ENCODE data around the gene PRKAA2. TPM values are rescaled to one million over a fixed set of nuclear protein-coding genes. Genes with fewer than 3 reads are reported as not detected.

PRKAA2 gene
- total and polyA plus RNA-seq, 8 donors = 0.93 to 15.4 (median 5.8) TPM

DNA sequence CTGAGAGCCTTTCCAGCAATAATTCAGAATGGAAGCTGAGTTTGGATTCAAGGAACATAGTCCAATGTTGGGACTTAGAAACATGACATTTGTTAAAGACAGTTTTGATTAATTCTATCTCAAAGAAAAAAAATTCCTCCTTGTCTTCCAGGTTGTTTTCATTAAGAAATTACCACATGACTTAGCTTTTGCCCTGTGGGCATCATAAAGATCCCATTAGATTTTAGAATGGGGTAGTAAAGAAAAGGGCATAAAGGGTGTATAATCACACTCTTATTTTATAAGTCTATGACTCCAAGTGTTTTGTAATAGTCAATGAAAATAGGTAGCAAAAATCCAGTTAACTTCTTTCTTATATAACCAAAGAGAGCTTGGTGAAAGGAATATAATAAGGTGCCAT is 14.3 kb upstream of the PRKAA2 start:
- Histone ChIP-seq H3K4me1 (no peaks in the 10 kb centered on the region), H3K27me3 (peaks cover 0 to 3% (median 0%) of the 10 kb centered on the region in 3 donors), H3K36me3 (no peaks in the 10 kb centered on the region), H3K9me3 (no peaks in the 10 kb centered on the region), H3K4me3 (no peak overlapping the region), H3K27ac (no peak overlapping the region)
- DNase-seq = no peak
- intact Hi-C loops (cut with DNase I; ENCODE audit: low total_unique reads) = no loop called here
- TF ChIP-seq, protein P1, sequence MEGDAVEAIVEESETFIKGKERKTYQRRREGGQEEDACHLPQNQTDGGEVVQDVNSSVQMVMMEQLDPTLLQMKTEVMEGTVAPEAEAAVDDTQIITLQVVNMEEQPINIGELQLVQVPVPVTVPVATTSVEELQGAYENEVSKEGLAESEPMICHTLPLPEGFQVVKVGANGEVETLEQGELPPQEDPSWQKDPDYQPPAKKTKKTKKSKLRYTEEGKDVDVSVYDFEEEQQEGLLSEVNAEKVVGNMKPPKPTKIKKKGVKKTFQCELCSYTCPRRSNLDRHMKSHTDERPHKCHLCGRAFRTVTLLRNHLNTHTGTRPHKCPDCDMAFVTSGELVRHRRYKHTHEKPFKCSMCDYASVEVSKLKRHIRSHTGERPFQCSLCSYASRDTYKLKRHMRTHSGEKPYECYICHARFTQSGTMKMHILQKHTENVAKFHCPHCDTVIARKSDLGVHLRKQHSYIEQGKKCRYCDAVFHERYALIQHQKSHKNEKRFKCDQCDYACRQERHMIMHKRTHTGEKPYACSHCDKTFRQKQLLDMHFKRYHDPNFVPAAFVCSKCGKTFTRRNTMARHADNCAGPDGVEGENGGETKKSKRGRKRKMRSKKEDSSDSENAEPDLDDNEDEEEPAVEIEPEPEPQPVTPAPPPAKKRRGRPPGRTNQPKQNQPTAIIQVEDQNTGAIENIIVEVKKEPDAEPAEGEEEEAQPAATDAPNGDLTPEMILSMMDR (IDR thresholded peaks at IDR 0.05) = no peak
- TF ChIP-seq POLR2AphosphoS5 (IDR thresholded peaks at IDR 0.05) (no peak), EP300 (IDR thresholded peaks at IDR 0.05) (no peak), POLR2A (IDR thresholded peaks at IDR 0.05) (no peak)

DNA sequence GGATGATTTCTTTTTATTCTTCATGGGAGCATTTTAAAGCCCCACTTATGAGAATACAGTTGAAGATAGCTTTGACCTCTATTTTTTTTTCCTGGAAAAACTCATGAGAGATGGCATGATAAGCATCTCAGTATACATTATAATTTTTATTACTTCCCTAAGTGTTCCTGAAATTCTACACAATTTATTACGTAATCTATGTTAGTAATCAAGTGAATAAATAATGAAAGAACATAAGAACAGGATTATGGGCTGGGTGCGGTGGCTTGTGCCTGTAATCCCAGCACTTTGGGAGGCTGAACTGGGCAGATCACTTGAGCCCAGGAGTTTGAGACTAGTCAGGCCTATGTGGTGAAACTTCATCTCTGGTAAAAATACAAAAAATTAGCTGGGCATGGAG is 13.2 kb upstream of the PRKAA2 start:
- intact Hi-C loops (cut with DNase I; ENCODE audit: low total_unique reads) = no loop called here
- no peak for DNase-seq
- H3K4me1 ChIP-seq = no peaks in the 10 kb centered on the region
- H3K27ac ChIP-seq = no peak overlapping the region
- no peaks in the 10 kb centered on the region for H3K36me3 ChIP-seq
- peaks cover 0 to 3% (median 0%) of the 10 kb centered on the region in 3 donors for H3K27me3 ChIP-seq
- no peak overlapping the region for H3K4me3 ChIP-seq
- WGBS, 5 donors = 69 to 91% (median 86%) methylated on average over 2 of the region's 2 CpGs
- TF ChIP-seq POLR2A (IDR thresholded peaks at IDR 0.05) = no peak
- TF ChIP-seq POLR2AphosphoS5 (IDR thresholded peaks at IDR 0.05) = no peak
- TF ChIP-seq, protein P1 (IDR thresholded peaks at IDR 0.05) = no peak
- no peak for TF ChIP-seq EP300 (IDR thresholded peaks at IDR 0.05)
- H3K9me3 ChIP-seq = no peaks in the 10 kb centered on the region

DNA sequence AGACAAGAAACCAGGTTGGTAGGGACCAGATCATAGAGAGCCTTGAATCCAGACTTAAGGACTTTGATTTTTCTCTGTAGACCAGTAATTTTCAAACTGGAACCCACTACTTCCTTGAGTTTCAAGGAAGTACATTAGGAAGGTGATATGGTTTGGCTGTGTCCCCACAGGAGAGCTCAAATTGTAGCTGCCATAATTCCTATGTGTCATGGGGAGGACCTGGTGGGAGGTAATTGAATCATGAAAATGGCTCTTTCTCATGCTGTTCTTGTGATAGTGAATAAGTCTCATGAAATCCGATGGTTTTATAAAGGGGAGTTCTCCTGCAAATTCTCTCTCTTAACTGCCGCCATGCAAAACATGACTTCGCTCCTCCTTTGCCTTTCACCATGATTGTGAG is 10.1 kb upstream of the PRKAA2 start:
- TF ChIP-seq, protein P1 (IDR thresholded peaks at IDR 0.05) = no peak
- no peak for TF ChIP-seq EP300 (IDR thresholded peaks at IDR 0.05)
- no peak for TF ChIP-seq POLR2A (IDR thresholded peaks at IDR 0.05)
- TF ChIP-seq POLR2AphosphoS5 (IDR thresholded peaks at IDR 0.05) = no peak
- Histone ChIP-seq H3K27ac (no peak overlapping the region), H3K4me3 (no peak overlapping the region), H3K36me3 (no peaks in the 10 kb centered on the region), H3K4me1 (peaks cover 0 to 12% (median 4%) of the 10 kb centered on the region in 4 donors), H3K9me3 (no peaks in the 10 kb centered on the region), H3K27me3 (peaks cover 0 to 3% (median 0%) of the 10 kb centered on the region in 3 donors)
- WGBS, 5 donors = 92 to 97% (median 94%) methylated on average over 3 of the region's 3 CpGs
- DNase-seq = no peak
- intact Hi-C loops (cut with DNase I; ENCODE audit: low total_unique reads) = no loop called here

DNA sequence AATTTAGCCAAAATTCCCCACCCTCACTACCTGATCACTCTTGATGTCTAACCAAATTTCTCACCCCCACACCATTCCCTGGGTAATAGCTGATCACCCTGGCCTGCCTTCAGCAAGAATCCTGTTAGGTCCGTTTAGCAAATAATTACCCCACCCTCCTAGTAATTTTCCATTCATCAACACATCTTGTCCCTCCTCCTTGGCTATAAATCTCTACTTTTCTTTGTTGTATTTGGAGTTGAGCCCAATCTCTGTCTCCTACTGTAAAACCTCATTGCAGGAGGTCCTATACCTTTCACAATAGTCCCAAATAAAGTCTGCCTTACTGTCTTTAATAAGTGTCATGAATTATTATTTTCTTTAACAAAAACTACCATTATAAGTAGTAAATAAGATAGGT is 6.9 kb upstream of the PRKAA2 start:
- H3K4me3 ChIP-seq = no peak overlapping the region
- H3K27ac ChIP-seq = no peak overlapping the region
- no peaks in the 10 kb centered on the region for H3K9me3 ChIP-seq
- 21 to 56% (median 26%) methylated on average over 1 of the region's 1 CpG for WGBS, 5 donors
- intact Hi-C loops (cut with DNase I; ENCODE audit: low total_unique reads) = no loop called here
- DNase-seq = no peak
- no peaks in the 10 kb centered on the region for H3K36me3 ChIP-seq
- H3K27me3 ChIP-seq = no peaks in the 10 kb centered on the region
- peaks cover 0 to 12% (median 4%) of the 10 kb centered on the region in 4 donors for H3K4me1 ChIP-seq
- no peak for TF ChIP-seq POLR2AphosphoS5 (IDR thresholded peaks at IDR 0.05)

DNA sequence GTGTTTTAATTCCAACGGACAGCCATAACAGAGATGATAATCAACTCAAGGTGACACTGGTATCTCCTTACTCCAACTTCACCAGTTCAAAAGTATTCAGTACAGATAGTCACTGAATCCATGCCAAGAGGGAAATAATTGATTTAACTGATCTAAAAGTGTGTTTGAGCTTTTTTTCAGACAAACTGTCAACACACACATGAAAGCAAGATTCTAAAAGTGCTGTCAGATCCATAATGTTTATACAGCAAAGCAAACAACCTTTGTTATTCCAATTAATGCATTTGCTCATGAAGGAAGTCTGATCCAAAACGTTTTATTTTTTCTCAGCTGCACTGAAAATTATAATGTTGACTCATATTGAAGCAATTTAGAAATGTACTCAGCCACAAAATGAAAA is 5.9 kb upstream of the PRKAA2 start:
- WGBS, 5 donors = 8 to 29% (median 15%) methylated on average over 2 of the region's 2 CpGs
- TF ChIP-seq POLR2AphosphoS5 (IDR thresholded peaks at IDR 0.05) (no peak), POLR2A (IDR thresholded peaks at IDR 0.05) (no peak), EP300 (IDR thresholded peaks at IDR 0.05) (no peak)
- TF ChIP-seq, protein P1 (IDR thresholded peaks at IDR 0.05) = no peak
- H3K4me3 ChIP-seq = no peak overlapping the region

More for the DNA sequence above, 5.9 kb upstream of the PRKAA2 start:
- Histone ChIP-seq H3K27ac (no peak overlapping the region), H3K27me3 (no peaks in the 10 kb centered on the region), H3K9me3 (no peaks in the 10 kb centered on the region), H3K36me3 (no peaks in the 10 kb centered on the region), H3K4me1 (peaks cover 0 to 14% (median 9%) of the 10 kb centered on the region in 4 donors)
- intact Hi-C loops (cut with DNase I; ENCODE audit: low total_unique reads) = no loop called here
- no peak for DNase-seq
